Endothelial cell (in vitro differentiated cells): ENCODE results near the gene EIF4E1B. TPM values are rescaled to one million over a fixed set of nuclear protein-coding genes. Genes with fewer than 3 reads are reported as not detected.

Source experiments
- DNase-seq: peaks from one replicate; pipeline ENCODE4 v3.0.0; 2021; ENCODE audit warnings: low spot score
- H3K27ac Mint-ChIP-seq: one replicate; pipeline ENCODE4 v1.8.0; 2021; ENCODE audit warnings: mixed read lengths, inconsistent platforms; ENCODE audit not compliant: unreplicated experiment
- H3K27me3 Mint-ChIP-seq: one replicate; pipeline ENCODE4 v1.8.0; 2021; ENCODE audit warnings: mild to moderate bottlenecking, moderate library complexity, mixed read lengths, inconsistent platforms; ENCODE audit not compliant: unreplicated experiment
- H3K36me3 Mint-ChIP-seq: one replicate; pipeline ENCODE4 v1.8.0; 2021; ENCODE audit warnings: mild to moderate bottlenecking, low read depth, mixed read lengths, inconsistent platforms; ENCODE audit not compliant: unreplicated experiment
- H3K4me1 Mint-ChIP-seq: one replicate; pipeline ENCODE4 v1.8.0; 2021; ENCODE audit warnings: mild to moderate bottlenecking, mixed read lengths, inconsistent platforms; ENCODE audit not compliant: unreplicated experiment
- H3K4me3 Mint-ChIP-seq: one replicate; pipeline ENCODE4 v1.8.0; 2021; ENCODE audit warnings: mild to moderate bottlenecking, mixed read lengths, inconsistent platforms; ENCODE audit not compliant: unreplicated experiment
- H3K9me3 Mint-ChIP-seq: one replicate; pipeline ENCODE4 v1.8.0; 2021; ENCODE audit warnings: mixed read lengths, inconsistent platforms; ENCODE audit not compliant: unreplicated experiment
- microRNA-seq: library from miRNA; unstranded; fragments of <30 nt; microRNA quantifications from one replicate; pipeline ENCODE4, GENCODE V29; 2020; ENCODE audit not compliant: unreplicated experiment
- total RNA-seq: library from RNA; stranded (reverse); fragmentation: NEBNext Ultra II Directional; extraction: Animal tissue kit (Norgen Biotek cat#: 25700); gene quantifications from one replicate; pipeline ENCODE4 v1.2.1, GENCODE V29; 2021; ENCODE audit not compliant: unreplicated experiment
- TF ChIP-seq, protein P1 (sequence below): fragments of 200-600 bp; sonication (generic); IDR thresholded peaks from one replicate; pipeline ENCODE4 v1.5.0; 2021; ENCODE audit warnings: antibody characterized with exemption; ENCODE audit not compliant: unreplicated experiment

The EIF4E1B gene
- total RNA-seq, 1 donor from 2014 or later, result 0.54 TPM

DNA sequence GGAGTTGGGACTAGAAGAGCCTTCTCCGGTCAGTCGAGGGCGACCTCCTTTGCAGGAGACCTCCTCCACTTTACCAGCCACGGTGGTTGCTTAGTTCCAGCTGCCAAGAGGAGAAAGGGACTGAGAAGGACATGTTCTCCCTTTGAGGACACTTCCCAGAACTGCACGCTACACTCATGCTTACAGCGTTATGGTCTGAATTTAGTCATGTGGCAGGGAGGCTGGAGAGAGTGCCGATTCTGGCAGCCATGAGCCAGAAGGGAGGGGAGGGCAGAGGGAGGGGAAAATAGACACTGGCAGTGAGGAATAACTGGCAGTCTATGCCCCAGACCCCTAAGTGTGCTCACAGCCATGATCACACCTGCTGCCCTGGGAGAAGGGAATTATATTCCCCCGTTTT is 64.6 kb downstream of the EIF4E1B start:
- Mint-ChIP-seq H3K36me3 (no peaks in the 10 kb centered on the region), H3K27me3 (peaks cover 26% of the 10 kb centered on the region), H3K27ac (no peak overlapping the region), H3K4me3 (no peak overlapping the region), H3K4me1 (peaks cover 25% of the 10 kb centered on the region), H3K9me3 (no peaks in the 10 kb centered on the region)
- TF ChIP-seq, protein P1, sequence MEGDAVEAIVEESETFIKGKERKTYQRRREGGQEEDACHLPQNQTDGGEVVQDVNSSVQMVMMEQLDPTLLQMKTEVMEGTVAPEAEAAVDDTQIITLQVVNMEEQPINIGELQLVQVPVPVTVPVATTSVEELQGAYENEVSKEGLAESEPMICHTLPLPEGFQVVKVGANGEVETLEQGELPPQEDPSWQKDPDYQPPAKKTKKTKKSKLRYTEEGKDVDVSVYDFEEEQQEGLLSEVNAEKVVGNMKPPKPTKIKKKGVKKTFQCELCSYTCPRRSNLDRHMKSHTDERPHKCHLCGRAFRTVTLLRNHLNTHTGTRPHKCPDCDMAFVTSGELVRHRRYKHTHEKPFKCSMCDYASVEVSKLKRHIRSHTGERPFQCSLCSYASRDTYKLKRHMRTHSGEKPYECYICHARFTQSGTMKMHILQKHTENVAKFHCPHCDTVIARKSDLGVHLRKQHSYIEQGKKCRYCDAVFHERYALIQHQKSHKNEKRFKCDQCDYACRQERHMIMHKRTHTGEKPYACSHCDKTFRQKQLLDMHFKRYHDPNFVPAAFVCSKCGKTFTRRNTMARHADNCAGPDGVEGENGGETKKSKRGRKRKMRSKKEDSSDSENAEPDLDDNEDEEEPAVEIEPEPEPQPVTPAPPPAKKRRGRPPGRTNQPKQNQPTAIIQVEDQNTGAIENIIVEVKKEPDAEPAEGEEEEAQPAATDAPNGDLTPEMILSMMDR, result no peak
- no peak for DNase-seq

Small RNA genes lying within 50 kb of the gene (microRNA-seq; reads per million reads assigned to microRNA genes)
- not detected for gene MIR4281

Other genes starting within 250 kb of the EIF4E1B start
- gene NOP16, start 242.1 kb upstream of the EIF4E1B start, total RNA-seq, result 11.9 TPM
- gene HIGD2A, start 241.9 kb upstream of the EIF4E1B start, total RNA-seq, result 88.3 TPM
- gene CLTB, start 214.1 kb upstream of the EIF4E1B start, total RNA-seq, result 35.2 TPM
- gene FAF2, start 182.3 kb upstream of the EIF4E1B start, total RNA-seq, result 40.6 TPM
- 103 TPM for gene RNF44, start 93.3 kb upstream of the EIF4E1B start, total RNA-seq
- gene CDHR2, start 81.3 kb upstream of the EIF4E1B start, total RNA-seq, result 0.85 TPM
- 3.9 TPM for gene GPRIN1, start 20.5 kb upstream of the EIF4E1B start, total RNA-seq
- 0.80 TPM for gene SNCB, start 141 bp upstream of the EIF4E1B start, total RNA-seq
- gene TSPAN17, start 16.8 kb downstream of the EIF4E1B start, total RNA-seq, result 57.5 TPM
- not detected for gene UNC5A, start 179.9 kb downstream of the EIF4E1B start, total RNA-seq